Astrocyte (in vitro differentiated cells and primary cell): ENCODE results near the gene RAPGEF3. TPM values are rescaled to one million over a fixed set of nuclear protein-coding genes. Genes with fewer than 3 reads are reported as not detected.
A peak's percentile ranks its signal among the peaks of the same experiment; 100 is the strongest.

ENCODE experiments used
- DNase-seq: peaks from one replicate; pipeline ENCODE4 v3.0.0-alpha.2; 2010; ENCODE audit warnings: low read depth
- FAIRE-seq: peaks from 2 replicates; lab custom pipeline; 2011; peaks lifted over from hg19 to GRCh38; lab: Jason Lieb, UNC
- H2AFZ ChIP-seq: 2 replicates; pipeline ENCODE4 v1.6.0; 2012; ENCODE audit warnings: low read depth, low read length, inconsistent platforms
- H3K27ac ChIP-seq: 2 replicates; pipeline ENCODE4 v1.5.1; 2011; ENCODE audit warnings: low read depth, low read length, inconsistent platforms
- H3K27me3 ChIP-seq: 2 replicates; pipeline ENCODE4 v1.6.0; 2011; ENCODE audit warnings: low read length, inconsistent platforms; ENCODE audit not compliant: insufficient read depth
- H3K36me3 ChIP-seq: 2 replicates; pipeline ENCODE4 v1.5.1; 2011; ENCODE audit warnings: low read length, inconsistent platforms; ENCODE audit not compliant: insufficient read depth
- H3K4me1 ChIP-seq: 2 replicates; pipeline ENCODE4 v1.5.1; 2011; ENCODE audit warnings: low read length, inconsistent platforms; ENCODE audit not compliant: insufficient read depth
- H3K4me2 ChIP-seq: 2 replicates; pipeline ENCODE4 v1.6.0; 2012; ENCODE audit warnings: low read length, inconsistent platforms
- H3K4me3 ChIP-seq: 2 replicates; pipeline ENCODE4 v1.5.1; 2011; ENCODE audit warnings: low read depth, mild to moderate bottlenecking, low read length, inconsistent platforms; ENCODE audit not compliant: insufficient read depth
- H3K79me2 ChIP-seq: 2 replicates; pipeline ENCODE4 v1.6.0; 2012; ENCODE audit warnings: mild to moderate bottlenecking, low read length, inconsistent platforms; ENCODE audit not compliant: insufficient read depth
- H3K9ac ChIP-seq: 2 replicates; pipeline ENCODE4 v1.6.0; 2012; ENCODE audit warnings: mild to moderate bottlenecking, low read length, inconsistent platforms
- H3K9me3 ChIP-seq: 2 replicates; pipeline ENCODE4 v1.5.1; 2012; ENCODE audit warnings: low read depth, mild to moderate bottlenecking, low read length, inconsistent platforms; ENCODE audit not compliant: insufficient read depth
- H4K20me1 ChIP-seq: 2 replicates; pipeline ENCODE4 v1.6.0; 2012; ENCODE audit warnings: low read length, inconsistent platforms; ENCODE audit not compliant: insufficient read depth
- H3K27ac Mint-ChIP-seq: one replicate; pipeline ENCODE4 v1.8.0; 2021; ENCODE audit warnings: mild to moderate bottlenecking, mixed read lengths; ENCODE audit not compliant: unreplicated experiment
- H3K27me3 Mint-ChIP-seq: one replicate; pipeline ENCODE4 v1.8.0; 2021; ENCODE audit warnings: low read depth, mixed read lengths; ENCODE audit not compliant: unreplicated experiment
- H3K36me3 Mint-ChIP-seq: one replicate; pipeline ENCODE4 v1.8.0; 2021; ENCODE audit warnings: low read depth, mixed read lengths; ENCODE audit not compliant: unreplicated experiment
- H3K4me1 Mint-ChIP-seq: one replicate; pipeline ENCODE4 v1.8.0; 2021; ENCODE audit warnings: low read depth, mixed read lengths; ENCODE audit not compliant: unreplicated experiment
- H3K4me3 Mint-ChIP-seq: one replicate; pipeline ENCODE4 v1.8.0; 2021; ENCODE audit warnings: mild to moderate bottlenecking, moderate library complexity, mixed read lengths; ENCODE audit not compliant: unreplicated experiment
- H3K9me3 Mint-ChIP-seq: one replicate; pipeline ENCODE4 v1.8.0; 2021; ENCODE audit warnings: mild to moderate bottlenecking, mixed read lengths; ENCODE audit not compliant: unreplicated experiment
- EZH2 ChIP-seq: IDR thresholded peaks from 2 replicates; pipeline ENCODE4 v1.6.1; 2012; ENCODE audit warnings: mild to moderate bottlenecking, low read length, inconsistent platforms; ENCODE audit not compliant: insufficient read depth
- total RNA-seq: library from RNA; stranded (reverse); gene quantifications from 2 replicates; pipeline ENCODE4 v1.2.1, GENCODE V29; 2021
- TF ChIP-seq, protein P1 (sequence below): IDR thresholded peaks from 2 replicates; pipeline ENCODE4 v1.5.1; 2011; ENCODE audit warnings: low read depth, mild to moderate bottlenecking, inconsistent platforms, low read length, moderate library complexity; ENCODE audit not compliant: insufficient read depth

The RAPGEF3 gene
- total RNA-seq, 1 donor from 2014 or later = 5.9 TPM

DNA sequence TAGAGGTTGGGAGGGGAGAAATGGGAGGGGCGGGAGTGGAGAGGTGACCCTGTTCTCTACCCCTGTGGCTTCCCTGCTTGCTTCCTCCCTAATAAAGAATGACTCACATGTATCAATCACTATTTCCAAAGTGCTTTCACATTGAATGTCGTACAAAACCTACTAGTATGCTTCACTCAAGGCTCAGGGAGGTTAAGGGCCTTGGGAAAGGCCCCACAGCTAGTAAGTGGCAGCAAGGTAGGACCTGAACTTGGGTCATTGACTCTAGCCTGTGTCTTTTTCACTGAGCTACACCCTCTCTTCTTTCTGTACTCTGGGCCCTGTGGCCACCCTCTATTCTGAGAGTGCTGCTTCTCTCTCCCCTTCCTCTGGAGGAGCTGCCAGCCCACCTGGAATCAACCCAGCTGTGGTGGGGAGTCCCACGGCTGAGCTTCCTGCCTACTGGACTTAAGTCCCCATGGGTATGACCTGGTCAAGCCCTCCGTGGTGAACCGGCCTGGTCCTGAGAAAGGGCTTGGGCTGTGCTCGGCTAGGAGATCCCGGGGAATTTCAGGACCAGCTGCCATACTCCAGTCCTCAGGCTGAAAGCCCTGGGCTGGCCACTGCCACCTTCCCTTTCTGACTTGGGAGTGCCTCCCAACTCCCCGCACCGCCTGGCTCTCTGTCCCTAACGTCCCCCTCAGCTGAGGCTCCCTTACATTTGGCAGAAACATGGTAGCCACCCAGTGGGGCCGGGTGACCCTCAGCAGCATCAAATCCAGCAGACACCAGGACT is 27.4 kb upstream of the RAPGEF3 start:
- Mint-ChIP-seq H3K27me3 (no peaks in the 10 kb centered on the region), H3K9me3 (no peaks in the 10 kb centered on the region), H3K4me1 (peaks cover 3% of the 10 kb centered on the region), H3K36me3 (peaks cover 31% of the 10 kb centered on the region), H3K27ac (no peak overlapping the region), H3K4me3 (no peak overlapping the region)
- Histone ChIP-seq H3K4me1 (no peaks in the 10 kb centered on the region), H3K79me2 (no peaks in the 10 kb centered on the region), H3K36me3 (peaks cover 48% of the 10 kb centered on the region), H4K20me1 (peaks cover 70% of the 10 kb centered on the region), H3K27ac (no peak overlapping the region), H3K9me3 (no peaks in the 10 kb centered on the region), H3K4me3 (no peak overlapping the region), H3K9ac (no peak overlapping the region), H3K4me2 (no peak overlapping the region), H3K27me3 (no peaks in the 10 kb centered on the region), H2AFZ (no peak overlapping the region)
- FAIRE-seq (no peak), DNase-seq (no peak)
- TF ChIP-seq EZH2 = no peak
- TF ChIP-seq, protein P1, sequence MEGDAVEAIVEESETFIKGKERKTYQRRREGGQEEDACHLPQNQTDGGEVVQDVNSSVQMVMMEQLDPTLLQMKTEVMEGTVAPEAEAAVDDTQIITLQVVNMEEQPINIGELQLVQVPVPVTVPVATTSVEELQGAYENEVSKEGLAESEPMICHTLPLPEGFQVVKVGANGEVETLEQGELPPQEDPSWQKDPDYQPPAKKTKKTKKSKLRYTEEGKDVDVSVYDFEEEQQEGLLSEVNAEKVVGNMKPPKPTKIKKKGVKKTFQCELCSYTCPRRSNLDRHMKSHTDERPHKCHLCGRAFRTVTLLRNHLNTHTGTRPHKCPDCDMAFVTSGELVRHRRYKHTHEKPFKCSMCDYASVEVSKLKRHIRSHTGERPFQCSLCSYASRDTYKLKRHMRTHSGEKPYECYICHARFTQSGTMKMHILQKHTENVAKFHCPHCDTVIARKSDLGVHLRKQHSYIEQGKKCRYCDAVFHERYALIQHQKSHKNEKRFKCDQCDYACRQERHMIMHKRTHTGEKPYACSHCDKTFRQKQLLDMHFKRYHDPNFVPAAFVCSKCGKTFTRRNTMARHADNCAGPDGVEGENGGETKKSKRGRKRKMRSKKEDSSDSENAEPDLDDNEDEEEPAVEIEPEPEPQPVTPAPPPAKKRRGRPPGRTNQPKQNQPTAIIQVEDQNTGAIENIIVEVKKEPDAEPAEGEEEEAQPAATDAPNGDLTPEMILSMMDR = no peak

DNA sequence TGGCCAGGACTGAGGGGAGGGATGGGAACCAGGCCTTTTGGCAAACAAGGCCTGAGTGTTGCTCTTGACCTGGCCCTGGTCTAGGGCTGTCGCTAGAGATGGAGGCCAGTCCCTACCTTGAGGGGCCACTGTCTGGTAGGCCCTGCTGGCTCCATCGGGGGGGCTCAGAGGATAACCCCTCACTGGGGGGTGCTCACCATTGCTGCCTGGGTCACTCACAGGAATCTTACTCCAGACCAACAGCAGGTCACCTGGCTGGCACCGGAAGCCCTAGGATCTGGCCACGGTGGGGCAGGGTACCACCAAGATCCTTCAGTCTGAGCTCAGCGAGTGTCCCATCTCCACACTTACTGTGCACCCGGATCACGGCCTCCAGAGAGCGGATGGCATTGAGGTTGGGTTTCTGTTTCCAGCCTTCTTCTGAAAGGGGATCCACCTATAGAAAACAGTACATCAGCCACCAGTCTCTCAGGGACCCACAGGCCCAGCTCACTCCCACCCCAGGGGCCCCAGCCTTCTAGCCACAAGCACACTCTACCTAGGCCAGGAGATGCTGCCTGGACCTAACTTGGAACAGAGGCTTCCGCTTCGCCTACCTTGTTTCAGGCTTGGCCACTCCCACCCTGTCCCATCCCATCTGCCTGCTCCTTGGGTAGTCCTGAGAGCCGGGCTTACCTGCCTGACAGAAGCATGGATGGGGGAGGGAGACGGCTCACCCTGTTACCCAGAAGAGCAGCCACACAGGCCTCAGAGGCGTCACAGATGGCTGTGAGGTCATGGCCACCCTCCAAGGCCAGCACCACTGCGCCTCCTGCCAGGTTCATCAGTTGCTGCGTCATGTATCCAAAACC is 26.6 kb upstream of the RAPGEF3 start:
- peaks cover 48% of the 10 kb centered on the region for H3K36me3 ChIP-seq

More for the DNA sequence above, 26.6 kb upstream of the RAPGEF3 start:
- Histone ChIP-seq H3K9ac (no peak overlapping the region), H3K27me3 (no peaks in the 10 kb centered on the region), H2AFZ (no peak overlapping the region), H3K4me2 (no peak overlapping the region), H3K27ac (no peak overlapping the region), H3K79me2 (no peaks in the 10 kb centered on the region), H3K4me1 (no peaks in the 10 kb centered on the region), H4K20me1 (peaks cover 70% of the 10 kb centered on the region), H3K9me3 (no peaks in the 10 kb centered on the region), H3K4me3 (no peak overlapping the region)
- H3K27ac Mint-ChIP-seq = peak overlapping the region; percentile 69
- peaks cover 3% of the 10 kb centered on the region for H3K4me1 Mint-ChIP-seq
- no peak for DNase-seq
- H3K9me3 Mint-ChIP-seq = no peaks in the 10 kb centered on the region
- FAIRE-seq = no peak
- no peak overlapping the region for H3K4me3 Mint-ChIP-seq
- H3K36me3 Mint-ChIP-seq = peaks cover 26% of the 10 kb centered on the region
- H3K27me3 Mint-ChIP-seq = no peaks in the 10 kb centered on the region
- TF ChIP-seq, protein P1 = no peak
- no peak for TF ChIP-seq EZH2
